Renal cortical epithelial cell (primary cell): ENCODE data around the gene NRM. TPM values are rescaled to one million over a fixed set of nuclear protein-coding genes. Genes with fewer than 3 reads are reported as not detected.

Experiments used
- DNase-seq: peaks from one replicate; pipeline ENCODE4 v3.0.0-alpha.2; 2011; ENCODE audit warnings: low read depth
- total RNA-seq: library from RNA; depleted of rRNA; stranded (reverse); fragments of >200 nt; gene quantifications from 2 replicates; pipeline ENCODE4 v1.2.3, GENCODE V29; 2014

The NRM gene
- total RNA-seq, 1 donor from 2014 or later: 1.7 TPM

GRCh38 chr6:30688569-30688968 lies 2.2 kb downstream of the NRM start:
- DNase-seq: no peak

- no peak for DNase-seq
Measured at GRCh38 chr6:30687659-30688431, 2.9 kb downstream of the NRM start.

GRCh38 chr6:30686908-30687658 lies 3.7 kb downstream of the NRM start:
- DNase-seq: peak; percentile 66

GRCh38 chr6:30686009-30686907 lies 4.5 kb downstream of the NRM start, which contains the start of gene PPP1R18:
PPP1R18 (minus strand) TSS chr6:30686645; CDS start chr6:30686018, 627 bp downstream.
- DNase-seq: no peak

- no peak for DNase-seq
Measured at GRCh38 chr6:30685157-30686008, 5.4 kb downstream of the NRM start.

GRCh38 chr6:30684386-30685156 lies 6.2 kb downstream of the NRM start:
- DNase-seq: no peak

- DNase-seq: no peak
Measured at GRCh38 chr6:30683980-30684338, 6.8 kb downstream of the NRM start.

GRCh38 chr6:30683183-30683979 lies 7.4 kb downstream of the NRM start:
- DNase-seq: no peak

- peak; percentile 87 for DNase-seq
Measured at GRCh38 chr6:30682143-30683117, 8.4 kb downstream of the NRM start.

- DNase-seq: no peak
Measured at GRCh38 chr6:30681766-30682142, 9.0 kb downstream of the NRM start.

GRCh38 chr6:30679765-30680535 lies 10.8 kb downstream of the NRM start:
- no peak for DNase-seq

- peak; percentile 46 for DNase-seq
Measured at GRCh38 chr6:30678964-30679726, 11.6 kb downstream of the NRM start.

GRCh38 chr6:30676660-30677285 lies 14.0 kb downstream of the NRM start:
- DNase-seq: no peak

- peak; percentile 96 for DNase-seq
Measured at GRCh38 chr6:30672445-30673253, 18.1 kb downstream of the NRM start, which contains the start of gene DHX16. DHX16 (minus strand) TSS chr6:30673006; CDS start chr6:30672841, 165 bp downstream.
